ENCODE measurements around the gene WDFY4. TPM values are rescaled to one million over a fixed set of nuclear protein-coding genes. Genes with fewer than 3 reads are reported as not detected.

Gene WDFY4
- total RNA-seq, 1 experiment from 2014 or later: 0.22 TPM

- TF ChIP-seq, protein P1, sequence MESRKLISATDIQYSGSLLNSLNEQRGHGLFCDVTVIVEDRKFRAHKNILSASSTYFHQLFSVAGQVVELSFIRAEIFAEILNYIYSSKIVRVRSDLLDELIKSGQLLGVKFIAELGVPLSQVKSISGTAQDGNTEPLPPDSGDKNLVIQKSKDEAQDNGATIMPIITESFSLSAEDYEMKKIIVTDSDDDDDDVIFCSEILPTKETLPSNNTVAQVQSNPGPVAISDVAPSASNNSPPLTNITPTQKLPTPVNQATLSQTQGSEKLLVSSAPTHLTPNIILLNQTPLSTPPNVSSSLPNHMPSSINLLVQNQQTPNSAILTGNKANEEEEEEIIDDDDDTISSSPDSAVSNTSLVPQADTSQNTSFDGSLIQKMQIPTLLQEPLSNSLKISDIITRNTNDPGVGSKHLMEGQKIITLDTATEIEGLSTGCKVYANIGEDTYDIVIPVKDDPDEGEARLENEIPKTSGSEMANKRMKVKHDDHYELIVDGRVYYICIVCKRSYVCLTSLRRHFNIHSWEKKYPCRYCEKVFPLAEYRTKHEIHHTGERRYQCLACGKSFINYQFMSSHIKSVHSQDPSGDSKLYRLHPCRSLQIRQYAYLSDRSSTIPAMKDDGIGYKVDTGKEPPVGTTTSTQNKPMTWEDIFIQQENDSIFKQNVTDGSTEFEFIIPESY (IDR thresholded peaks at IDR 0.05; ENCODE audit: extremely low read depth, insufficient replicate concordance, low read length): no peak
- no peak for TF ChIP-seq ZFX (IDR thresholded peaks at IDR 0.05)
- no peak for TF ChIP-seq ELF1 (IDR thresholded peaks at IDR 0.05; ENCODE audit: borderline replicate concordance, low read depth)
- no peak for TF ChIP-seq CEBPB (IDR thresholded peaks at IDR 0.05; ENCODE audit: low read depth)
- no peak for TF ChIP-seq ATF3 (IDR thresholded peaks at IDR 0.05)
- no peak for TF ChIP-seq YY1 (IDR thresholded peaks at IDR 0.05; ENCODE audit: extremely low read depth, insufficient replicate concordance, low read depth, low read length)
These were observed 7.0 kb upstream of the WDFY4 start (continued) for GRCh38 chr10:48677625-48678024.

DNA sequence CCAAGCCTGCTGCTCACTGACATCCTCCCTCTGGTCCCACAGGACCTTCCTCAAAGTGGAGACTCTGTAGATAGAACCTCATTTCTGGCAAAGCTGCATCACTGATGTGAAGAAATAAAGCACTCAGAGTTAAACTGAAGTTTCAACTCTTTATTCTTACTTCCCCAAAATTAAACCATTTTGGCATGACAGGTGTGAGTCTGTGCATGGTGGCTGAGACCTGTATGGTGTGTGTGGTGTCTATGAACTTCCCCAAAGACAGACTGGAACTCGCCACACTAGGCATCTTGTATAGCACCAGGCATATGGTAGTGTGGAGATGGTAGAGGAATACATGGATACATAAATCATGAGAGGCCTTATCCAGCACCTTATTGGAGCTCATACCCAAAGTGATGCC lies 6.6 kb upstream of the WDFY4 start:
- H3K4me2 ChIP-seq (ENCODE audit: low read length): no peak overlapping the region
- H3K79me2 ChIP-seq (ENCODE audit: insufficient read depth, low read length): no peaks in the 10 kb centered on the region
- no peaks in the 10 kb centered on the region for H4K20me1 ChIP-seq (ENCODE audit: insufficient read depth)
- H3K27me3 ChIP-seq (ENCODE audit: insufficient read depth, low read length): no peaks in the 10 kb centered on the region
- TF ChIP-seq EZH2phosphoT487 (IDR thresholded peaks at IDR 0.05; ENCODE audit: borderline replicate concordance): no peak
- no peak for TF ChIP-seq CBX3 (IDR thresholded peaks at IDR 0.05; ENCODE audit: low read depth)
- no peak for TF ChIP-seq ZFX (IDR thresholded peaks at IDR 0.05)
- no peak for TF ChIP-seq POLR2AphosphoS5 (IDR thresholded peaks at IDR 0.05; ENCODE audit: low read depth, low read length)
- TF ChIP-seq FOSL1 (IDR thresholded peaks at IDR 0.05; ENCODE audit: low read depth): no peak
- TF ChIP-seq, protein P2, sequence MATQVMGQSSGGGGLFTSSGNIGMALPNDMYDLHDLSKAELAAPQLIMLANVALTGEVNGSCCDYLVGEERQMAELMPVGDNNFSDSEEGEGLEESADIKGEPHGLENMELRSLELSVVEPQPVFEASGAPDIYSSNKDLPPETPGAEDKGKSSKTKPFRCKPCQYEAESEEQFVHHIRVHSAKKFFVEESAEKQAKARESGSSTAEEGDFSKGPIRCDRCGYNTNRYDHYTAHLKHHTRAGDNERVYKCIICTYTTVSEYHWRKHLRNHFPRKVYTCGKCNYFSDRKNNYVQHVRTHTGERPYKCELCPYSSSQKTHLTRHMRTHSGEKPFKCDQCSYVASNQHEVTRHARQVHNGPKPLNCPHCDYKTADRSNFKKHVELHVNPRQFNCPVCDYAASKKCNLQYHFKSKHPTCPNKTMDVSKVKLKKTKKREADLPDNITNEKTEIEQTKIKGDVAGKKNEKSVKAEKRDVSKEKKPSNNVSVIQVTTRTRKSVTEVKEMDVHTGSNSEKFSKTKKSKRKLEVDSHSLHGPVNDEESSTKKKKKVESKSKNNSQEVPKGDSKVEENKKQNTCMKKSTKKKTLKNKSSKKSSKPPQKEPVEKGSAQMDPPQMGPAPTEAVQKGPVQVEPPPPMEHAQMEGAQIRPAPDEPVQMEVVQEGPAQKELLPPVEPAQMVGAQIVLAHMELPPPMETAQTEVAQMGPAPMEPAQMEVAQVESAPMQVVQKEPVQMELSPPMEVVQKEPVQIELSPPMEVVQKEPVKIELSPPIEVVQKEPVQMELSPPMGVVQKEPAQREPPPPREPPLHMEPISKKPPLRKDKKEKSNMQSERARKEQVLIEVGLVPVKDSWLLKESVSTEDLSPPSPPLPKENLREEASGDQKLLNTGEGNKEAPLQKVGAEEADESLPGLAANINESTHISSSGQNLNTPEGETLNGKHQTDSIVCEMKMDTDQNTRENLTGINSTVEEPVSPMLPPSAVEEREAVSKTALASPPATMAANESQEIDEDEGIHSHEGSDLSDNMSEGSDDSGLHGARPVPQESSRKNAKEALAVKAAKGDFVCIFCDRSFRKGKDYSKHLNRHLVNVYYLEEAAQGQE (IDR thresholded peaks at IDR 0.05; ENCODE audit: low read depth): no peak
- TF ChIP-seq SP1 (IDR thresholded peaks at IDR 0.05; ENCODE audit: low read depth): no peak
- no peak for TF ChIP-seq YY1 (IDR thresholded peaks at IDR 0.05; ENCODE audit: extremely low read depth, insufficient replicate concordance, low read depth, low read length)
- TF ChIP-seq TCF7L2 (IDR thresholded peaks at IDR 0.05; ENCODE audit: borderline replicate concordance, extremely low read depth, insufficient read depth, insufficient read length): no peak
- TF ChIP-seq, protein P1 (IDR thresholded peaks at IDR 0.05; ENCODE audit: extremely low read depth, insufficient replicate concordance, low read length): no peak
- no peak for TF ChIP-seq ATF3 (IDR thresholded peaks at IDR 0.05)
- TF ChIP-seq ZNF274 (IDR thresholded peaks at IDR 0.05; ENCODE audit: low read depth, low read length): no peak
- TF ChIP-seq CEBPB (IDR thresholded peaks at IDR 0.05; ENCODE audit: low read depth): no peak
- H3K4me3 ChIP-seq (replicated peaks in 1 of 2; ENCODE audit: low read depth in 1 of 2, low read length in 2 of 2): no peak overlapping the region
- 0 out of 4 replicates have a peak, but pooled peaks cover 0 to 3% of the 10 kb centered on the region in 2 experiments for H3K9me3 ChIP-seq (ENCODE audit: control insufficient read depth in 1 of 2, insufficient read depth in 1 of 2, low read depth in 1 of 2, low read length in 2 of 2)
- intact Hi-C loops (cut with micrococcal nuclease): no loop called here
- ChIA-PET POLR2A (no interaction called here), RAD21 (ENCODE audit: low non-redundant PET in 1 of 2, low total read pairs in 2 of 2, uncharacterized antibody in 2 of 2, unreplicated experiment in 2 of 2) (no interaction called here), CTCF (interaction anchor here (0.7 kb wide), 1 partner anchor 22 kb away, joined by 3 read pairs; no protein-coding TSS in a partner anchor)
- DNase-seq (ENCODE audit: low read depth, low spot score) (no peak), ATAC-seq (no peak)
- H3K9me2 ChIP-seq (ENCODE audit: insufficient read depth): no peaks in the 10 kb centered on the region
- H3K36me3 ChIP-seq (ENCODE audit: control insufficient read depth in 1 of 2, insufficient read depth in 2 of 2, low read length in 2 of 2): no peaks in the 10 kb centered on the region
- H3K27ac ChIP-seq (ENCODE audit: low read depth, low read length): no peak overlapping the region
- H3K4me1 ChIP-seq (ENCODE audit: control insufficient read depth in 1 of 2, insufficient read depth in 2 of 2, low read length in 2 of 2): no peaks in the 10 kb centered on the region
- no peak overlapping the region for H3K9ac ChIP-seq (ENCODE audit: low read length)
- no peak overlapping the region for H2AFZ ChIP-seq (ENCODE audit: low read depth, low read length, poor library complexity, severe bottlenecking)
- BruUV-seq (replicated peaks): no TSS peak
